HG02938 (cell line): ENCODE data around the gene NCAM1.

Source experiments
- ATAC-seq: cut with Tn5 transposase; IDR thresholded peaks from one replicate; pipeline ENCODE4 v1.9.1; 2021; ENCODE audit warnings: mild to moderate bottlenecking, moderate library complexity; ENCODE audit not compliant: unreplicated experiment

The NCAM1 gene

DNA sequence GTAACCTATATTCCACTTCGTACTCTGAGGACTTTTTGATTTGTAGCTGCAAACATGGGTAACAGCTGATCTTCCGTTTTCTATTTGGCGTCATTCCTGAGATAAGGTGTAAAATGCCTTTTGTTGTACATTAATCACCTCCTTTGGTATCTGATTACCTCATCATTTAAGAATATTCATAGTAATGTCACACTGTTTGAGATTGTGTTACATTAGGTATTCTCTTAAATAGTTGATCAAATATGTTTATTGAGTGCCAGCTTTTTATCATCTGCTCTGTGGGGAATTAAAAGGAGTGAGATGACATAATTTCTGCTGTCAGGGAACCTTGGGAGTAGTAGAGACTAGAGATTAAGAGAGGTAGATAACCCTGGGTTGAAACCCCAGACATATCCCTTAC, 5.9 kb downstream of the NCAM1 start:
- no peak for ATAC-seq

DNA sequence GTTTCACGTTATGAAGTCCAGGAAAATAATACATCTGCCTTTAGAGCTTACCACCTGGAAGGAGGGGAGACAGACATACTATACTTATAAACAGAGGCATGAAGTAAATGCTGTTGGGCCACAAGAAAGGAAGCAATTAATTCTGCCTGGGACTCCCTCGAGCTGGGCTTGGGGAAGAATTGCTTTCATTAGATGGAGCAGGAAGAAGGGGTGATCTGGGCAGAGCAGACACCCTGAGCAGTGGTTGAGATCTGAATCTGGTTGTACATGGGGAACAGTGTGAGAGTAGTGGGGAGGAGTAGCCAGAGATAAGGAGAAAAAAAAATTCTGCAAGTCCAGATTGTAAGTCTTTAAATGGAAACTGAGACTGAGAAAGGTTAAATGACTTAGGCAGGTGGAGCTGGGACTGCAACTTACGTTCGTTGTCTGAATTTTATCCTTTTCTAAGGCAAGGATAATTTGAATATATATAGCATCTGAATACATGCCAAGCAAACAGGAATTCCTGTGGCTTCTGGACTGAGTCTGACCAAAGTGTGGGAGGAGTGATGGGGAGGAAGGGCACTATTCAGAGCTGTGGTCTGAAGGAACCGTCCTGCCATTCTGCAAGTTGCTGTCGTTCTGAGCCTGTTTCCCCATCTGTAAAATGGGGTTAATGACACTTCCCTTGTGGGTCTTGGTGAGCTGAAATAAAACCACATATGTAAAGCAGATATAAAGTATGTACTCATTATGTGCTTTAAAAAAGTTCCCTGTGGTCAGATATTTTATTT, 7.9 kb downstream of the NCAM1 start:
- ATAC-seq: no peak

DNA sequence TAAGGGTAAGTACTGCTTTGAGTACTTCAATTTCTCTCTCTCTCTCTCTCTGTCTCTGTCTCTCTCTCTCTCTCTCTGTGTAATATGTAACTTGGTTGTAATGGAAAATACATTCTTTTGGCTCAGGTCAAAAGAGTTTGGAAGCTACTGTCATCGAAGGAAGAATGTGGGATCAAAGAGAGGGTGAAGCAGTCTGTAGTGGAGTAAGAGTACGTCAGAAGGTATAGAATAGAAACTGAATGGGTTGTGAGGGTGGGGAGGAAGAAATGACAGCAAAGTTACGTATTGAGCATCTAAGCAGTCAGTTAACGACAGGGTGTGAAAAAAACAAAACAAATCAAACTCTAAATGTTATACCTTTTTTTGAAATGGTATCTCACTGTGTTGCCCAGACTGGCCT, 10.0 kb downstream of the NCAM1 start:
- ATAC-seq: no peak

- no peak for ATAC-seq
These were observed 10.6 kb downstream of the NCAM1 start for GRCh38 chr11:112971827-112972226.

DNA sequence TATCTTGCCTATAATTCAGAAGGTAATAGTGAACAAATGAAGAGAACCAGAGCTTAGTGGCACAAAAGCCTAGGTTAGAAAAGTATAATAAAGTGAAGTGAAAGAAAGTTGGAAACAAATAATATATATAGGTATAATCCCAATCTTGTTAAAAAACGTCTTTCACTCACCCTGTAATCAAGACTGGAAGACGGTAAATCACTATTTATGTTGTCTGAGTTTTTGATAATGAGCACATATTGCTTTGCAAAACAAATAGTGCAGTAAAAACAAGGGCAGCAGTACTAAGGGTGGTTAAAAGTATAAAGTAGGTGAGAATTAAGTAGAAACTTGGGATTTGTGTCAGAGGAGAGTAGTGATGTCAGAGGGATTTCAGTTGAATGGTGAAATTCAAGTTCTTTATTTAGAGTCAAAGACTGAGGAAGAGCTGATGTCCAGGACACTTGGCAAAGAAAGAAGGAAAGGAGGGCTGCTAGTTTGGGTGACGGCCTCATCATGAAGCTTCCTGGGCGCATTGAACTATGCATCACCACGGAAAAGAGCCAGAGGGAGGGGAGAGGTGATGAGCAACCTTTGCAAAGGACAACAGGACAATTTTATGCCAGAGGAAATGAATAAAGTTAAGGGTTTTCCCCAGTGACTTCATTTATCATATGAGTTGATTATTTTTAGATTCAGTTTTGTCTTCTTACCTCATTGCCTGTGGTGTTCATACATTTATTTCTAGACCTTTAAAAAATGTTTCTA, 11.4 kb downstream of the NCAM1 start:
- no peak for ATAC-seq

GRCh38 chr11:112975051-112975450, 13.8 kb downstream of the NCAM1 start:
- ATAC-seq: no peak

GRCh38 chr11:112975493-112975892, 14.3 kb downstream of the NCAM1 start:
- ATAC-seq: no peak

DNA sequence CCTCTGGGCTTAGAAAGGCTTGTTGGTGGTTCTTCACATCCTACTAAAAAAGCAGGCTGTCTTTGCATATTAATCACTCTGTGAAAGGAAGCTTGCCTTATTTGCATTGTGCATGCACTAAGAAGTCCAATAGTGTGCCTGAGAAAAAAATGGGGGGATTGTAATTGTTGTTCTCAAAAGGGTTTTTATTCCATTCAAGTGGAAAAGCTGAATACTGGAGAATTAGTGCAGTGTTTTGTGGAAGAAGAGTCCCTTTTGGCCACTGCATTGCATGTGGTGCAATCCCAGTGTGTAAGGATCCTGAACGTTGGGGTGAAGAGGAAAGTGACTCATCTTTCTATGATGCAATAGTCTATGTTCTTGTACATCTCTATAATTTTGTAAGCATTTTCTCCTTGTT, 16.5 kb downstream of the NCAM1 start:
- no peak for ATAC-seq

- ATAC-seq: no peak
These were observed 22.7 kb downstream of the NCAM1 start for GRCh38 chr11:112983887-112984286.

- ATAC-seq: no peak
These were observed 28.0 kb downstream of the NCAM1 start for GRCh38 chr11:112989198-112989597.

- no peak for ATAC-seq
These were observed 32.6 kb downstream of the NCAM1 start for GRCh38 chr11:112993808-112994207.

- ATAC-seq: no peak
These were observed 34.3 kb downstream of the NCAM1 start for GRCh38 chr11:112995423-112996090.

- ATAC-seq: no peak
These were observed 35.8 kb downstream of the NCAM1 start for GRCh38 chr11:112996994-112997393.

GRCh38 chr11:112997857-112998466, 36.7 kb downstream of the NCAM1 start:
- ATAC-seq: no peak

GRCh38 chr11:112999520-112999919, 38.3 kb downstream of the NCAM1 start:
- no peak for ATAC-seq

DNA sequence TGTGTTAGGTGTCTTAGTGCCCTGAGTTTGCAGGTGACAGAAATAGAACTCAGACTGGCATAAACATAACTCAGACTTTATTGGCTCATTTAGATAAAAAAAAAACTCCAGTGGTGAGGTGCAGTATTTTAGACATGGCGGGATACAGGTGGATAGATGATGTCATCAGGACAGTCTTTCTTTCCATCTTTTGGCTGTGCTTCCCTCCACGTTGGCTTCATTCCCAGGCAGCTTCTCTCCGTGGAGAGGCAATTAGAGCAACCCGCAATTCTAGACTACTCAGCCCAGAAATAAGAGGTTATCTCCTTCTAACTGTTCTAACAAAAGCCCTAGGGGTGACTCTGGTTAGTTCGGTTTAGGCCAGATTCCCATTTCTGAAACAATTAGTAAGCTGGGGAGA, 40.5 kb downstream of the NCAM1 start:
- ATAC-seq: no peak

DNA sequence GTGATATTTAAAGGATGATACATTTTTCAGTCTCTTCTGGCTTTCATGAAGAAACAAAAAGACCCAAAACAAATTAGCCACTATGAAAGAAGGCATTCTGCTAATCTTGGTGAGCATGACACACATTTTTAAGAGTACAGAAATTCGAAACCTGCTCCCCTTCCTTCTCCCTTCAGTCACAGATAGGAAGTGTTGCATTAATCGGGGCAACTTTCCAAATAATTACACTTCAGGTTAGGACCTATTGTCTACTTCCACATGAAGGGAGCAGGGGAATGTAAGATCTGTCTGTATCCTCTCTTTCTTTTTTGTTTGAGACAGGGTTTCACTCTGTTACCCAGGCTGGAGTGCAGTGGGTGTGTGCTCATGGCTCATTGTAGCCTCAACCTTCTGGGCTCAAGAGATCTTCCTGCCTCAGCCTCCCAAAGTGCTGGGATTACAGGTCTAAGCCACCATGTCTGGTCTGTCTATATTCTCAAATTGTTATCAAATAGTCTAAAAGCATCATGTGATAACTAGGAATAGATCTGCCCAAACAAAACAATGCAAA, 45.8 kb downstream of the NCAM1 start:
- ATAC-seq: no peak

DNA sequence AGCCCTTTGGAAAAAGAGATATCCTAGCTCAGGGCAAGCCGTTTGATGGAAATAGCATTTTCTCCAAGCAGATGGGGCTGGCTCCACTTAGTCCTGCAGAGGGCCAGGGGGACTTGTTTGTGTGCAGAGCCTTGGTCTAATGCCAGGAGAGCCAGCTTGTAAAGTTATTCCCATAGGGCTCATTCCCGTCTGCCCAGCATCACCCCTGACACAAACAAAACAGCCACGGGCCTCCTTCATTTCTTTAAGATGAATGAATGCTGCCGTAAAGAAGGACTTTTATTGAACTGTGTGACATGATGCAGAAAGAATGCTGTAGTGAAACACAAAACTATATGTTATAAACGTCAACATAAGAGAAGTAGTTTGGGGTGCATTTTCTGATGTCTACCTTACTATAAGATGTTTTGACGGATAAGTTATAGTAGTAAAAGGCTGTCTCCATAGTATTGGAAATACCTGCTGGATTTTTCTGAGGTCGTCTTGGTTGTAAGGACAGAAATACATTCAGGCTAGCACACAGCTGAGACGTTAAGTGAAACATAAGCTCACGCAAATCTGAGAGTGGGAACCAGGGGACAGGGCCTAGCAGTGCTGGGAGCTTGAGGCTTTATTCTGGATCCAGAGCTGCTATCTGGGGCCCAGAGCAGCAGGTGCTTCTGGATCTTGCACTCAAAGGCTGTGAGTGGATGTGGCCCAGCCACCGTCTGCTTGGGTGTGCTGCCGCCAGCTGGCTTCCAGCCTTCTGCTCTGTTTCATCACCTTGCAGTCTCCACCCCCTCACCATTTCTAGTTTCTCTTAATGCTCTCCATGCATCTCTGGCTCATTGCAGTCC, 53.3 kb downstream of the NCAM1 start:
- ATAC-seq: no peak

DNA sequence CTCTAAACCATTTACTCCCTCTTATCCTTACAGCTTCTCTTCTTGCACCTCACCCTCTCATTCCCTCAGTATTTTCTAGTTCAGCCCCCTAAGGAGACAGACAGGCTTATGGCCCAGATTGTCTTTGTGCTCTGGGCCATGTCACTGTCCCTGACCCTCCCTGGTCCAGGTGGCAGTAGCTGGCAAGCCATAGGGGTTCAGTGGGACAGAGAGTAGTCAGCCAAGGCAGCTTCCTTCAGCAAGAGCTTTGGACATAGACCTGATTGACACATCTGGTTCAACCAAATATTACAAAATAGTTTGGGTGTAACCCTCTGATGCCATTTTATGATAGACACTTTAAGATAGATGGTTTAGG, 53.9 kb downstream of the NCAM1 start:
- no peak for ATAC-seq

GRCh38 chr11:113016905-113017304, 55.7 kb downstream of the NCAM1 start:
- no peak for ATAC-seq
